ENCODE measurements around the gene DGKA. TPM values are rescaled to one million over a fixed set of nuclear protein-coding genes. Genes with fewer than 3 reads are reported as not detected.

The DGKA gene
- total and polyA plus RNA-seq, 2 of the 13 experiments (the other 11 are each of a cell fraction or from before 2014, with no cell fraction given) = 2.4 to 5.4 TPM

DNA sequence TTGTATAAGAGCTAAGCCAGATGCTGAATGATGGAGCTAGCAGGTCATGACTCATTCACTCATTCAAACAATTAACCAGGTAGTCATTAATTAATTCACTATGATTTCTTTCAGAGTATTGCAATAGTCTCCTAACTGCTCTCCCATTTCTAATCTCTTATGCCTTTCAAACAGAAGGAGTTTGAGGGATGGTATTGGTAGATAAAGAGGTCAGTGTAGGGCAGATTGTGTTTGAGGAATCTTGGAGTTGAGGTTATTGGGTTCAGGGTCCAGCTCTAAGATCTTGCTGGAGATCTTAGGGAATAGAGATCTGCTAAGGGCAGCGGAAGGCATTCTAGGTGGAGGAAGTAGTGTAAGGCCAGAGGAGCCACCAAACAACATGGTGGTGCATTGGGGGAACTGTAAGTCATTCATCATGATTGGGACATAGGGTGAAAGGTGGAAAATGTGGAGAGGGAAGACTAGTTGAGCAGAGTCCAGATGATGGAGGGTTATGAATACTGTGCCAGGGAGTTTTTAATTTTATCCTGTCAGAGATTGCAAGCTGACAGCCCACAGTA is 11.7 kb downstream of the DGKA start:
- ChIA-PET POLR2A (no interaction called here), CTCF (ENCODE audit: low intra/inter-chr PET ratio, low total read pairs) (no interaction called here)
- Histone ChIP-seq H3K9me3 (ENCODE audit: low read length) (no peaks in the 10 kb centered on the region), H3K27me3 (ENCODE audit: control insufficient read depth in 1 of 2, insufficient read depth in 2 of 2, low read length in 2 of 2) (no peaks in the 10 kb centered on the region), H3K9ac (ENCODE audit: insufficient read depth, low read depth, low read length) (no peak overlapping the region), H3K79me2 (ENCODE audit: insufficient read depth, low read length) (no peaks in the 10 kb centered on the region), H2AFZ (ENCODE audit: low read length) (no peak overlapping the region), H3K4me2 (ENCODE audit: low read depth, low read length) (no peak overlapping the region), H3K4me3 (replicated peaks in 1 of 3; ENCODE audit: insufficient read depth in 1 of 3, low read depth in 2 of 3, low read length in 3 of 3) (no peak overlapping the region), H3K36me3 (replicated peaks in 1 of 2; ENCODE audit: control insufficient read depth in 1 of 2, insufficient read depth in 2 of 2, low read length in 2 of 2) (no peaks in the 10 kb centered on the region), H3K27ac (ENCODE audit: extremely low read length, insufficient read depth, low read length) (no peak overlapping the region), H4K20me1 (ENCODE audit: insufficient read depth, low read length) (no peaks in the 10 kb centered on the region), H3K4me1 (ENCODE audit: insufficient read depth, low read length) (peaks cover 11% of the 10 kb centered on the region)
- DNase-seq (ENCODE audit: low spot score) (no peak), ATAC-seq (no peak), FAIRE-seq (no peak)
- intact Hi-C loops (cut with micrococcal nuclease; ENCODE audit: unreplicated experiment) (no loop called here), in situ Hi-C loops (cut with HindIII; ENCODE audit: extremely low pct_ligation_motif_present, low pct_unique_long_range_greater_than_20kb) (no loop called here)
- BruUV-seq (replicated peaks) = no TSS peak
- WGBS (ENCODE audit: low lambda C conversion rate) = 96% methylated on average over 1 of the region's 1 CpG
- TF ChIP-seq ZNF333 (CRISPR knock-in tag; IDR thresholded peaks at IDR 0.05; ENCODE audit: borderline replicate concordance) = no peak
- TF ChIP-seq, protein P1, sequence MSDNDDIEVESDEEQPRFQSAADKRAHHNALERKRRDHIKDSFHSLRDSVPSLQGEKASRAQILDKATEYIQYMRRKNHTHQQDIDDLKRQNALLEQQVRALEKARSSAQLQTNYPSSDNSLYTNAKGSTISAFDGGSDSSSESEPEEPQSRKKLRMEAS (IDR thresholded peaks at IDR 0.05) = no peak
- TF ChIP-seq PTBP1 (IDR thresholded peaks at IDR 0.05; ENCODE audit: low read depth, low read length, poor library complexity, severe bottlenecking) = no peak
- TF ChIP-seq HNF4A (CRISPR knock-in tag; IDR thresholded peaks at IDR 0.05) = no peak
- TF ChIP-seq, protein P2, sequence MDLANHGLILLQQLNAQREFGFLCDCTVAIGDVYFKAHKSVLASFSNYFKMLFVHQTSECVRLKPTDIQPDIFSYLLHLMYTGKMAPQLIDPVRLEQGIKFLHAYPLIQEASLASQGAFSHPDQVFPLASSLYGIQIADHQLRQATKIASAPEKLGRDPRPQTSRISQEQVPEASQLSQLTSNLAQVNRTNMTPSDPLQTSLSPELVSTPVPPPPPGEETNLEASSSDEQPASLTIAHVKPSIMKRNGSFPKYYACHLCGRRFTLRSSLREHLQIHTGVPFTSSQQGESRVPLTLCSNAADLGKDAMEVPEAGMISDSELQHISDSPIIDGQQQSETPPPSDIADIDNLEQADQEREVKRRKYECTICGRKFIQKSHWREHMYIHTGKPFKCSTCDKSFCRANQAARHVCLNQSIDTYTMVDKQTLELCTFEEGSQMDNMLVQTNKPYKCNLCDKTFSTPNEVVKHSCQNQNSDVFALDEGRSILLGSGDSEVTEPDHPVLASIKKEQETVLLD (CRISPR knock-in tag; IDR thresholded peaks at IDR 0.05; ENCODE audit: low read depth) = no peak
- TF ChIP-seq KDM5B (CRISPR knock-in tag; IDR thresholded peaks at IDR 0.05; ENCODE audit: borderline replicate concordance) = no peak
- TF ChIP-seq, protein P3, sequence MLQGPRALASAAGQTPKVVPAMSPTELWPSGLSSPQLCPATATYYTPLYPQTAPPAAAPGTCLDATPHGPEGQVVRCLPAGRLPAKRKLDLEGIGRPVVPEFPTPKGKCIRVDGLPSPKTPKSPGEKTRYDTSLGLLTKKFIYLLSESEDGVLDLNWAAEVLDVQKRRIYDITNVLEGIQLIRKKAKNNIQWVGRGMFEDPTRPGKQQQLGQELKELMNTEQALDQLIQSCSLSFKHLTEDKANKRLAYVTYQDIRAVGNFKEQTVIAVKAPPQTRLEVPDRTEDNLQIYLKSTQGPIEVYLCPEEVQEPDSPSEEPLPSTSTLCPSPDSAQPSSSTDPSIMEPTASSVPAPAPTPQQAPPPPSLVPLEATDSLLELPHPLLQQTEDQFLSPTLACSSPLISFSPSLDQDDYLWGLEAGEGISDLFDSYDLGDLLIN (CRISPR knock-in tag; IDR thresholded peaks at IDR 0.05; ENCODE audit: borderline replicate concordance) = no peak
- no peak for TF ChIP-seq ZNF569 (CRISPR knock-in tag; IDR thresholded peaks at IDR 0.05; ENCODE audit: borderline replicate concordance)
- TF ChIP-seq, protein P4, sequence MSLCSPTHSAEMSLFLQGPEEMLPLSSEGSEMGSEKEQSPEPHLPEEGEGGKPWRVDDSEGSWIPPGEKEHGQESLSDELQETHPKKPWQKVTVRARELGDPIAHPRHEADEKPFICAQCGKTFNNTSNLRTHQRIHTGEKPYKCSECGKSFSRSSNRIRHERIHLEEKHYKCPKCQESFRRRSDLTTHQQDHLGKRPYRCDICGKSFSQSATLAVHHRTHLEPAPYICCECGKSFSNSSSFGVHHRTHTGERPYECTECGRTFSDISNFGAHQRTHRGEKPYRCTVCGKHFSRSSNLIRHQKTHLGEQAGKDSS (CRISPR knock-in tag; IDR thresholded peaks at IDR 0.05; ENCODE audit: borderline replicate concordance, low read depth) = no peak
- TF ChIP-seq MXI1 (IDR thresholded peaks at IDR 0.05; ENCODE audit: borderline replicate concordance, low read depth, low read length) = no peak
- no peak for TF ChIP-seq RBM22 (optimal IDR thresholded peaks at IDR 0.05; ENCODE audit: low read length)
- no peak for TF ChIP-seq ZNF703 (CRISPR knock-in tag; IDR thresholded peaks at IDR 0.05; ENCODE audit: borderline replicate concordance)
- TF ChIP-seq SMAD1 (CRISPR knock-in tag; IDR thresholded peaks at IDR 0.05; ENCODE audit: borderline replicate concordance, low read depth) = no peak
- TF ChIP-seq GLI4 (CRISPR knock-in tag; IDR thresholded peaks at IDR 0.05; ENCODE audit: borderline replicate concordance) = no peak
- TF ChIP-seq, protein P5, sequence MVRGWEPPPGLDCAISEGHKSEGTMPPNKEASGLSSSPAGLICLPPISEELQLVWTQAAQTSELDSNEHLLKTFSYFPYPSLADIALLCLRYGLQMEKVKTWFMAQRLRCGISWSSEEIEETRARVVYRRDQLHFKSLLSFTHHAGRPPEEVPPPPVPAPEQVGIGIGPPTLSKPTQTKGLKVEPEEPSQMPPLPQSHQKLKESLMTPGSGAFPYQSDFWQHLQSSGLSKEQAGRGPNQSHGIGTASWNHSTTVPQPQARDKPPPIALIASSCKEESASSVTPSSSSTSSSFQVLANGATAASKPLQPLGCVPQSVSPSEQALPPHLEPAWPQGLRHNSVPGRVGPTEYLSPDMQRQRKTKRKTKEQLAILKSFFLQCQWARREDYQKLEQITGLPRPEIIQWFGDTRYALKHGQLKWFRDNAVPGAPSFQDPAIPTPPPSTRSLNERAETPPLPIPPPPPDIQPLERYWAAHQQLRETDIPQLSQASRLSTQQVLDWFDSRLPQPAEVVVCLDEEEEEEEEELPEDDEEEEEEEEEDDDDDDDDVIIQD (CRISPR knock-in tag; IDR thresholded peaks at IDR 0.05; ENCODE audit: low read depth) = no peak
- TF ChIP-seq, protein P6, sequence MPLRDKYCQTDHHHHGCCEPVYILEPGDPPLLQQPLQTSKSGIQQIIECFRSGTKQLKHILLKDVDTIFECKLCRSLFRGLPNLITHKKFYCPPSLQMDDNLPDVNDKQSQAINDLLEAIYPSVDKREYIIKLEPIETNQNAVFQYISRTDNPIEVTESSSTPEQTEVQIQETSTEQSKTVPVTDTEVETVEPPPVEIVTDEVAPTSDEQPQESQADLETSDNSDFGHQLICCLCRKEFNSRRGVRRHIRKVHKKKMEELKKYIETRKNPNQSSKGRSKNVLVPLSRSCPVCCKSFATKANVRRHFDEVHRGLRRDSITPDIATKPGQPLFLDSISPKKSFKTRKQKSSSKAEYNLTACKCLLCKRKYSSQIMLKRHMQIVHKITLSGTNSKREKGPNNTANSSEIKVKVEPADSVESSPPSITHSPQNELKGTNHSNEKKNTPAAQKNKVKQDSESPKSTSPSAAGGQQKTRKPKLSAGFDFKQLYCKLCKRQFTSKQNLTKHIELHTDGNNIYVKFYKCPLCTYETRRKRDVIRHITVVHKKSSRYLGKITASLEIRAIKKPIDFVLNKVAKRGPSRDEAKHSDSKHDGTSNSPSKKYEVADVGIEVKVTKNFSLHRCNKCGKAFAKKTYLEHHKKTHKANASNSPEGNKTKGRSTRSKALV (CRISPR knock-in tag; IDR thresholded peaks at IDR 0.05) = no peak
- TF ChIP-seq ZNF354B (CRISPR knock-in tag; IDR thresholded peaks at IDR 0.05) = no peak
